MM.1S (cell line): ENCODE data around the gene CDK17.

Experiments used
- CTCF ChIP-seq: fragments of 300-600 bp; sonication (generic); IDR thresholded peaks from 2 replicates; pipeline ENCODE4 v1.5.1; 2016; ENCODE audit warnings: antibody characterized with exemption, low read length, mixed read lengths
- EZH2 ChIP-seq: fragments of 300-600 bp; sonication (generic); optimal IDR thresholded peaks from 2 replicates; pipeline ENCODE3; 2017; ENCODE audit warnings: low read depth, mild to moderate bottlenecking, antibody characterized with exemption, low read length, mixed read lengths

GRCh38 chr12:96436366-96437170 lies 36.3 kb upstream of the CDK17 start:
- TF ChIP-seq CTCF (no peak), EZH2 (no peak)
